GM19467 (cell line): Measurements from ENCODE around the gene FUT8.
"Not testable (repeated sequence)": the region's sequence is repeated elsewhere in the genome, so short reads cannot be mapped to it uniquely, and the experiment has no call there.

Source experiments
- ATAC-seq: cut with Tn5 transposase; IDR thresholded peaks from one replicate; pipeline ENCODE4 v1.9.1; 2021; ENCODE audit warnings: mild to moderate bottlenecking, moderate library complexity; ENCODE audit not compliant: unreplicated experiment

The FUT8 gene

DNA sequence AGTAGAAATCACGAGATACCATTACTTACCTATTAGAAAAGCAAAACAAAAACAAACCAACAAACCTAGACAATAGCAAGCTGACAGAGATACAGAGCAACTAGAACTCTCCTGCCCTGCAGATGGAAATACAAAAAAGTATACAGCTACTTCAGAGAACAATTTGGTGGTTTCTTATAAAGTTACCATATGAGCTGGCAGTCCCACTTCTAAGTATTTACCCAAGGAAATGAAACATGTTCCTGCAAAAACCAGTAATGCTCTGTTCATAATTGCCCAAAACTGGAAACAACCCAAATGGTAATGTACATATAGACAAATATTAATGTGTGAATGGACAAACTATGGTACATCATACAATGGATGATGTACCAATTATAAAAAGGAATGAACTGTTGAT, 31.7 kb downstream of the FUT8 start:
- ATAC-seq: no peak

DNA sequence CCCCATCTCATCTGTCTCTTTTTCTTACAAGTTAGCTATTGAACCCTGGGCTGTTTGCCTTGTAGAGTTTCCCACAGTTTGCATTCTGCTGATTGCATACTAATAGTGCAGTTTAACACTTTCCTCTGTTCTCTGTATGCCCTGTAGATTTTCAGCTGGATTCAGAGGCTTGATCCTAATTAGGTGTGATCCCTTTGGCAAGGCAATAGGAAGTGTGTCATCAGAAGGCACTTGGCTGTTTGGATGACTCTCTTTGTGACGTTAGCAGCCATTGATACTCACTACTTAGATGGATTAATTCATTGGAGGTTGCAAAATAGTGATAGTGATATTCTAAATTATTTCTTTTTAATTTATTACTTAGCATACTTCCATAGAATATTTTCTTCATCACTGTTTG, 33.6 kb downstream of the FUT8 start:
- no peak for ATAC-seq

DNA sequence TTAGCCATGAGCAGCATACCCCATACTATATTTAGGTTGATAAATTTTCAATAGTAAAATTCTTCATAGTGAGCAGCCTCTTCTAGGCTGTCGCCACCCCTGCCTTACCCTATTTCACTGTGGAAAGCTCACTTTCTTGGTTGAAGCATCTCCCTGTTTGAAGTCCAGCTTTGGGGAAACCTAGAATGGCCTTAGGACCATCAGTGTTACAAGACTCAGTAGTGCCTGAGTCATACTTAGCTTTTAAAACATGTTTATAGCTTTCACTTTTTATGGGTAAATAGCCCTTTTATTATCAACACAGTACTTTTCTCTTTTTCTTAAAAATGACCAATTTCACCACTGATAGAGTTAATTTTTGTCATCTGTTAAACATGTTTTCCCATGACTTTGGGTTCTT, 37.1 kb downstream of the FUT8 start:
- ATAC-seq: no peak

DNA sequence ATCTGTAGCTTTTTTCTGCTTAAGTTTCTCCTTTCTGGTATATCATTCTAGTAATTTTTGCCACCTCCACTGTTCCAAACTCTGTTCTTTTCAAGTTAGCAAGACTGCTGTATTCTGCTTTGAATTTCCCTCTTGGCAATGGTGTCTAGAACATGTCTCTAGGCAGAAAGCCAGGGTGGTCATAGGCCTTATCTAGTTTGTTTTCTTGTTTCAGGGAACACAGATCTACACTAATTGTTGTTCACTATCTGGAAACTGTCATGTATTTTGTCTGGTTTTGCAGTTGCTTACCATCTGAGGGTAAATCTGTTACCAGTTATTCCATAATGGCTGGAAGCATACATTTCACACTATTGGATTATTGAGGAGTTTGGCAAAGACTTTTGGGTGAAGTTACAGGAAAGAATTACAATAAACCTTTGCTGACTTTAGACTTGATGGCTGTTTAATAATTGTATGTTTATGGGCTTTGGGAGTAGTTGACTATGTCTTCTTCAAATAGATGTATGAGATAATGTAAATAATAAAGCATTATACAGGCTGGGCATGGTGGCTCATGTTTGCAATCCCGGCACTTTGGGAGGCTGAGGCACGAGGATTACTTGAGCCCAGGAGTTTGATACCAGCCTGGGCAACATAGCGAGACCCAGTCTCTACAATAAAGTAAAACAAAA, 41.4 kb downstream of the FUT8 start:
- ATAC-seq: no peak

DNA sequence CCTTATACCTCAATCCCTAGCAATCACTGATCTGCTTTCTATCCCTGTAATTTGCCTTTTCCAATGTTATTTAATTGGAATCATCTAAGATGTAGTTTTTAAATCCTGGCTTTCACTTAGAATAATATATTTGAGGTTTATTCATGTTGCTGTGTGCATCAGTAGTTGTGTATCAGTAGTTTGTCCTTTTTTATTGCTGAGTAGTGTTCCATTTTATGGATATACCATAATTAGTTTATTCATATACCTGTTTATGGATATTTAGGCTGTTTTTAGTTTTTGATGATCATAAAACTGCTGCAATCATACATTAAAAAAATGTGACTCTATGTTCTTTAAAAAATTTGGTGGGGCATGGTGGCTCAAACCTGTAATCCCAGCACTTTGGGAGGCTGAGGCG, 43.7 kb downstream of the FUT8 start:
- no peak for ATAC-seq

DNA sequence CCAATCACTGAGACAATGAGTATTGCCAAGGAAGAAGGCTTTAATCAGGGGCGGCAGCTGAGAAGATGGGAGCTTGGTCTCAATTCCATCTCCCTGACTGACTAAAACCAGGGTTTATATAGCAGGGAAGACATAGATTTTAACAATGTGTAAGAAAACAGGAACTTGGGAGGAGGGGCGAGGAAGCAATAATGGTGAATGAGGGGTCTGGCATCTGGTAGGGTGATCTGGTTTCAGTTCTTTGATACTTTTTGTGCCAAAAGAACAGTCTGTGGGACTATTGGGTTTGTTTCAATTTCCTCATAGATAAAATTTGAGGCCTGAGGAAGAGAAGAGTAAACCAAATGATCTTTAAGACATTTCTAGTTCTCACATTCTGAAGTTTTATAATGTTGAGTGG, 49.2 kb downstream of the FUT8 start:
- ATAC-seq: no peak

DNA sequence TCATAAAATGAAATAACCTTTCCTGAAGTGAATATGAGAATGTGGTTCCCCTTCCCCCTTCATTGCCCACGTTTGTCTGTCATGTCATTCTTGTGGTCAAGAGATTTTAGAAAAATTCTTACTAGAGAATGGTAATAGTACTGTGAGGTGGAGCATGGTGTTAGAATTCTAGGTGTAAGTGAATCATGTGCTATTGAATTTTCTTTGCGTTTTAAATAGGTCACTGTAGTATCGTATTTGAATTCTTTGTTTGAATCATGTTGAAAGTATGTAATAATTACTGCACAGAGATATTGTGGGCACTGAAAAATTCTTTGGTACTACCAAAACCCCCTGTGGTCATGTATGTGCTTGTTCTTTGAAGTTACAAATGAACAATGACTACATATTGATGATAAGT, 49.9 kb downstream of the FUT8 start:
- ATAC-seq: no peak

DNA sequence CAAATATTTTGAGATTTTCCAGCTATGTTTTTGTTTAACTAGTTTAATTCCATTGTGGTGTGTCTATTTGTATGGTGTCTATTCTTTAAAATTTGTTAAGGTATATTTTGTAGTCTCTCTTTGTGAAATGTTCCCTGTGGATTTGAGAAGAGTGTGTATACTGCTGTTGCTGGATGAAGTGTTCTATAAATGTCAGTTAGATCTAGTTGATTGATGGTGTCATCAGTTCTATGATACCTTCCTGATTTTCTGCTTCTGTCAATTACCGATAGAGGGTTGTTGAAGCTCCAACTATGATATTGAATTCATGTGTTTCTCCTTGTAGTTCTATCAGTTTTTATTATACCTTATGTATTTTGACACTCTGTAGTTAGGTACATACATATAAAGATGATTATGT, 53.1 kb downstream of the FUT8 start:
- no peak for ATAC-seq

DNA sequence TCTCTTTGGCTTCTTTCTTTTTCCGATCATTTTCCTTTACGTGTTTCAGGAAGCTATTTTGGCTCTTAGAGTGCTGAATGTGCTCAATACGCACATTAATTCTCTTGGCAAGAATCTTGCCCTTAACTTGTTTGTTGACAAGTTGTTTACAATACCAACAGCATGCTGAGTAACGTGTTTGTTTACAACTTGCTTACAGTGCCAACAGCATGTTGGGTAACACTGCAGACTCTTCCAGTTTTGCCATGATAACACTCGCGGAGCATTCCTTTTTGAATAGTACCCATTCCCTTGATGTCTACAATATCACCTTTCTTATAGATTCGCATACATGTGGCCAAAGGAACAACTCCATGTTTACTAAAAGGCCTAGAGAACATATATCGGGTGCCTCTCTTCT, 55.4 kb downstream of the FUT8 start:
- ATAC-seq: not testable (repeated sequence)

DNA sequence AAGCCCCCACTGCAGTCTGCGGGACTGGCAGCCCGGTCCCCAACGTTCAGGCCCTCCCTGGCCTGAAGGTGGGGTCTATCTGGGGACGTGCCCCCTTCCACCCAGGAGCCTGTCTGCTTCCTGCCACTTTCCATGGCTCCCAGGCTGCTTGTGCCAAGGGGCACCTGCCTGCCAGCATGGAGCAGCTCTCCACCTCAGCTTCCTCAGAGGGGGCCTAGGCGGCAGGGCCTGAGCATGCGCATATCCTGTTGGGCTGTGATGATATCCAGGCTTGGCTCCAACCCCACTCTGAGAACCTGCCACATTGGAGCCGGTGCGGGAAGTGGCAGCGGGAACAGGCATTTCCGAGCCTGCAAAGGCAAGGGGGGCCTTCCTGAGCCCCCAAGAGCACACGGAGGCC, 57.4 kb downstream of the FUT8 start:
- ATAC-seq: no peak

DNA sequence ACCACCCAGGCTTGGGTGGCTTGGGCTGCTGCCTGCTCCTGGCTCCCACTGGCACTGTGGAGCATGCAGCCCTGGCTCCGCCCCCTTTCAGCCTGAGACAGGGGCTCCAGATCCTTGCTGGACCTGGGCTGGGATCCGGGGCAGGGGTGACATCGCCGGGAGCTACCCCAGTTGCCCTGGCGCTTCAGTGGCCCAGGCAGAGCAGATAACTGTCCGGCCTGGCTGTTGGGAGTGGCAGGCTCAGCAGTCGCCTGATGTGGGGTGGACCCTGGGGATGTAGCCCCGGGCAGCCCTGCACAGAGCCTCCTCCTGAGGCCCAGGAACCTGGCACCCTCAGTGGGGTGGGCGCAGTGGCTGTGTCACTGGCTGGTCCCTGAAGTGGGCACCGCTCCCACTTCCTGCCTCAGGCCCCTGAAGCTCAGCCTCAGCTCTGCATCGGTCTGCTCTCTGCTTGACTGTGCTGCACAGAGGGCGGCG, 57.9 kb downstream of the FUT8 start:
- no peak for ATAC-seq

DNA sequence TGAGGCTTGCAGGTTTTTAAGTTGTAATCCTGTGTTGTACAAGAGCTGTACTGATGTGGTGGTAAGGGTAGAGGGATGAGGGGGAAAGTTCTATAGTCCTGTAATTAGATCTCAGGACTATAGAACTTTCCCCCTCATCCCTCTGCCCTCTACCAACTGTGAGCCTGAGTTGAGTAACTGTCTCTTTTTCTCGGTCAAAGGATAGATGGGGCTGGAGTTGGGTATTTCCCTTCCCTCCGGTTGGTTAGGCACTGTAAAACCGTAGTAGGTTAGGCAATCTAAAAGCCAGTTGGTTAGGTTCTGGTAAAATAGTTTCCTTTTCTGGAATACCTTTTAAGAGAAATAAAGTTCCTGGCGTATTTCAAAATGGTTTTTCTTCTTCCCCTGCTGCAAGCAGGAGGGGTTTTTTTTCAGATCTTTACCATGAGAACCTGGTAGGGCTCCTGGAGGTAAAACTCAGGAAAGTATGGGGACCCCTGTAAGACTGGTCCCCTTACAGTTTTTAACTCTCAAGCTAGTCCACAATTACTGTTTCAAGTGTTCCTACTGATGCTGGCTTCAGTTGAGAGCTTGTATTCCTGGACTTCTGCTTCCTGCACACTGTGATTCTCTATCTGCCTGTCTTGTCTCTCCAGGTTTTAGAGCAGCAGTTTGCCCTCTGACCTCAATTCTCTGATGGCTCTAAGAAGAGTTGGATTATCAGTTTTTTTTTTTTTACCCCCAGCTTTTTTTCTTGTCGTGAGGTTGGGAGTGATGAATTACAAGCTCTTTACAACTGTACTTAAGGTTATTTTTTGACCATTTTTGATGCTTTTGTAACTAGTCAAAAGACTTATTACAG, 58.7 kb downstream of the FUT8 start:
- peak; percentile 69 for ATAC-seq

DNA sequence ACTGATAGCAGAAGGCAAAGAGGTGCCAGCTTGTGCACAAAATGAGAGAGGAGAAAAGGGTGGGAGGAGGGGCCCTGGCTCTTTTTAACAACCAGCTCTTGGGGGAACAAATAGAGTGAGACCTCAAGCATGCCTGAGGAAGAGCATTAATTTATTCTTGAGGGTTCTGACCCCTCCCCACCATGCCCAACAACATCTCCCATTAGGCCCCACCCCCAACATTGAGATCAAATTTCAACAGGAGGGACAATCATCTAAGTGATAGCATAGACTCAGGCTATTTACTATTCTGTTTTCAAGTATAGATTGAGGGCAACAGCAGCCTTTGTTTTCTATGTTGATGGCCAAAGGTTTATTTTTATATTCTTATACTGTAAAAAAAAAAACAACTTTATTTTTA, 59.7 kb downstream of the FUT8 start:
- no peak for ATAC-seq

DNA sequence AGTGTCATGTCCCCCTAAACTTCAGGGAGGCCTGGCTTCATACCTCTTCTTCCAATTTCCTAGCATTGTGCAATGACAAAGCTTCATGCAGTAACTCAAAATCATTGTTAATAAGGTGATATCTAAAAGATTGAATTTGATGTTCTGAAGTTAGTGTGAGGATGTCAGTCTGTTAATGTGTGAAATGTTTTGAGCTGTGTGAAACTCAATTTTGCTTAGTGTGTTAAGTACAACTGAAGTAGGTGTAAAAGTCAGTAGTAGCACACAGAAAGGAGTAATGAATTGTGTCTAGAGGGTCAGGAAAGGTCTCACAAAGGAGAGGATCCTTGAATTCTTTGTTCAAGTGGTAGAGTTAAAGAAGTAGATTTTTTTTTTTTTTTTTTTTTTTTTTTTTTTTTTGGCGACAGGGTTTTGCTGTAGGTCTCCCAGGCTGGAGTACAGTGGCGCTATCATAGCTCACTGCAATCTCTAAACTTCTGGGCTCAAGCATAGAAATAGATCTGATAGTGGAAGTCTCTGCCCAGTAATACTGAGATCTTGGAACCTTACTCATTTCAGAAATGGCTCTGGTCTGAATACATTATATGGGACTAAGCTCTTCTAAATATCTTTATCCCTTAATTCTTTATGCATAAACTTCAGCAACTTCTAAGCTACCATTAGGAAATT, 63.9 kb downstream of the FUT8 start:
- peak; percentile 73 for ATAC-seq

DNA sequence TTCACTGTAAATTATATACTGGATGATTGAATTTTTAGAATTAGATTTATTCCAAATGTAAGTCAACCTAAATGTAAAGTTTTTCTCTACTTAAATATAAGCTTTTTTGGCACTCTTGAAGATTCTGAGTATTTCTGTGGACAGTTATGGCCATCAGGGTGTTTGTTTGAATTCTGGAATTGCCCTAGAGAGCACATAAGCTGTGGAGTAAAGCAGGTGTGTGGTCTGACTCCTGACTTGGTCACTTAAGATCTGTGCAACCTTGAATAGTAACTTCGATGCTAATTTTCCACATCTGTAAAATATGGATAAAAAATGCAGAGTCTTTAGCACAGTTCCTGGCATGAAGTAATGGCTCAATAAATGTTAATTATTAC, 64.4 kb downstream of the FUT8 start:
- ATAC-seq: no peak

DNA sequence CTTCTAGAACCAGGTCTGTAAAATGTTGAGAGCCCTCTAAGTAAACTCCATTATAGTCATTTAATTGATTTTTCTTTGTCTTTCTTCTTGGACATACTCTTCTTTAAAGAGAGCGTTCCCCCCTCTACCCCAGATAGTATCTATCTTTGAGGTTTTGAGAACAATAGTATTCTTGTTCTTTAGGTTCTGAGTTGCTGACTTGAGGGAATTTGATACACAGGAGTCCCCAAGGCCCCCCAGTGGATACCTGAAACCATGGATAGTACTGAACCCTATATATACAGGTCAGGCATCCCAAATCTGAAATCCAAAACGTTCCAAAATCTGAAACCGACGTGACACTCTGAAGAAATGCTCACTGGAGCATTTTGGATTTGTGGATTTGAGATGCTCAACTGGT, 65.5 kb downstream of the FUT8 start:
- no peak for ATAC-seq

DNA sequence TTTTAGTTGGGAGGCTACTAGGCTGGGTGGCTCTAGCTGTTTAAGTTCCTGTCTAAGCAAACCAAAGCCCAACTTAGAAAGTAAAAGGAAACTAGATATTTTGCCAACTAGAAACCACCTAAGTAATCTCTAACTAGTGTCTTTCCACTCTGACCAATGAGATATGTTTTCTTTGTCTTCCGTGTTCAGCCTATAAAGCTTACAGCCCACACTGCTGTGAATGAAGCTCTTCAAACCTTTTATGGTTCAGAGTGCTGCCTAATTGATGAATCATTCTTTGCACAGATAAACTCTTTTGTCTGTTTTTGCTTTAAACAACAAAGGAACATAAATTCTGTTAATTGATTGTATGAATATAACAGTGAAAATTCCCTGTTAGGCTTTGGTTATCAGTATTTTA, 66.1 kb downstream of the FUT8 start:
- ATAC-seq: no peak

DNA sequence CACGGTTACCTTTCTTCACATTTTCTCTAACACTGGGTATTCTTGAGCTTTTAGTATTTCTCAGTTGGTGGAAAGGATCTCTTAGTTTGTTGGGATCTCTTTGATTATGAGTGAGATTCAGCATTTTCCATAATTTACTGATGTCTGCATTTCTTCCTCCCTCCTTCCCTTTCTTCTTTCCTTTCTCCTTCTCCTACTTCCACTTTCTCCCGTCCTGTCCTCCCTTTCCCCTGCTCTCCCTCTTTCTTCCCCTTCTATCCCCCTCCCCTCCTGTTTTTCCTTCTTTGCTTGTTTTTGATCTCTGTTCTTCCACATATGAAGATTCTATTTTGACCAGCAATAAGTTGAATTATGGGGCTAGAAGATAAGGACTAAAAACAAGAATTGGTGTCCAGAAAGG, 66.9 kb downstream of the FUT8 start:
- no peak for ATAC-seq

DNA sequence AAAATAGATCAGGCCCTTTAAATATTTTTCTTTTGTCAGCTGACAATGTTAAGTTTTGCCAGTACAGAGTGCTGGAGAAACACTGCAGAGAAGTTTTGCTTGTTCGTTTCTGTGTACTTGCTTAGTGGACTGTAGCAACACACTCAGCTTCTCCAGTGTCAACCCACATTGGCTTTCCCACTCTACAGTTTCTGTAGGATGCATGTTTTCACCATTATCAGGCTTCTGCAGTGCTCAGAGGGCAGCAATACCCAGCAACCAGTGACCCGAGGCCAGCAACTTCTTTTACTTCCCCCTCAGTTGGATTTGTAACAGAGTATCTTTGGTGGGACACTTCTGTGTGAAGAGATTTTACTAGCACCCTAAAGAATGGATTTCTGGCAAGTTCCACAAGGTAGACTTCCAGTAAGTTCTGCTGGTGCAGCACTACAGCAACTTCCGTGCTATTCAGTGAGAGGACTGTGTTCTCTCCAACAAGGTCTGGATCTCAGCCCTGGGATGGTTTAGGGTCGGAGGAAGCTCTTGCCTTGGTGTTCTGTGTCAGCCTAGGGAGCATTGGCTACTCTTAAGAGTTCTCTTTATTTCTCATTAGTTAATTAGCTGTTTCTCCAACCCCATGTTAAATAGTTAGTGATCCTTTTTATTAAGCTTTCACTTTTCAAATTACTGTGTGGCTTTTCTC, 70.4 kb downstream of the FUT8 start:
- no peak for ATAC-seq

DNA sequence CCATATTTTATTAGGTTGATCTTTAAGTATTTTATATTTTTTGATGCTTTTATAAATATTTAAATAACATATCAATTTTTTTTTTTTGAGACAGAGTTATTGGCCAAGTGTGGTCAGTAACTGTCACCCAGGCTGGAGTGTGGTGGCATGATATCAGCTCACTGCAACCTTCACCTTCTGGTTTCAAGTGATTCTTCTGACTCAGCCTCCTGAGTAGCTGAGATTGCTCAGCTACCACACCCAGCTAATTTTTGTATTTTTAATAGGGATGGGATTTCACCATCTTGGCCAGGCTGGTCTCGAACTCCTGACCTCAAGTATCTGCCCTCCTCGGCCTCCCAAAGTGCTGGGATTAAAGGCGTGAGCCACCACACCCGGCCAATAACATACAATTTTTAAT, 71.1 kb downstream of the FUT8 start:
- no peak for ATAC-seq

DNA sequence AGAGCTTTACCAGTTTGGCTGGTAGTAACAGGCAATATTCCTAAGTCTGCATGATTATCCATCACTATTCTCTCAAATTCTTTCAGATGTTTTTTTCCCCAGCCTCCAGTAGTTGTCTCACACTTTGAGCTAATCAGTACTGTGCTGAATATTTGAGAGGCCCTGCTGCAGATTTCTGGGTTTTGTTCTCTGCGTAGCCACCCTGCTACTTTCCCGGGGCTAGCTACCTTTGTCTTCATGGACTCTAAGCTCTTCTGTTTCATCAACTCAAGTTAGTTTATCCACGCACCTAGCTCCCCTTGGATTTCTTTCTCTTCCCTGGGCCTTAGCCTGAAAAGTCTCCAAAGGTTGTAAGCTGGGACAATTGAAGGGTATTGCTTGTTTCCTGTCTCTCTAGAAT, 73.0 kb downstream of the FUT8 start:
- no peak for ATAC-seq
